Gastroesophageal sphincter (tissue), 4 donors: ENCODE measurements around the gene PCGF2. TPM values are rescaled to one million over a fixed set of nuclear protein-coding genes. Genes with fewer than 3 reads are reported as not detected.

Experiments
- ATAC-seq: fragments of 150-250 bp; one replicate; pipeline ENCODE4 v1.9.1; 2016; ENCODE audit warnings: mild to moderate bottlenecking, moderate library complexity
- H3K27ac ChIP-seq, 4 donors: fragments of 200-600 bp; sonication (generic) in 3 of 4; 1 replicate in 3 of 4; 2 replicates in 1 of 4; pipeline ENCODE4 v1.5.1; 2016 to 2019
- H3K27me3 ChIP-seq: fragments of 200-600 bp; sonication (generic); one replicate; pipeline ENCODE4 v1.5.1; 2019
- H3K36me3 ChIP-seq, 2 donors: fragments of 200-600 bp; sonication (generic); one replicate each; pipeline ENCODE4 v1.5.1; 2019; ENCODE audit warnings: control low read depth in 1 of 2
- H3K4me1 ChIP-seq, 3 donors: fragments of 200-600 bp; sonication (generic); 1 replicate in 2 of 3; 2 replicates in 1 of 3; pipeline ENCODE4 v1.5.1; 2016 to 2019; ENCODE audit warnings: control low read depth in 2 of 3
- H3K4me3 ChIP-seq, 2 donors: fragments of 200-600 bp; sonication (generic); one replicate each; pipeline ENCODE4 v1.5.1; 2019; ENCODE audit warnings: mild to moderate bottlenecking in 1 of 2, moderate library complexity in 1 of 2
- H3K9me3 ChIP-seq, 3 donors: fragments of 200-600 bp; sonication (generic); one replicate each; pipeline ENCODE4 v1.5.1; 2017 to 2019; ENCODE audit warnings: control low read depth in 2 of 3
- EP300 ChIP-seq: sonication (generic); formaldehyde crosslinking; IDR thresholded peaks from one replicate; pipeline ENCODE4 v1.6.1; 2017; ENCODE audit warnings: antibody characterized with exemption, mild to moderate bottlenecking
- POLR2A ChIP-seq, 2 donors: fragments of 450-650 bp; IDR thresholded peaks; one replicate each; pipeline ENCODE4 v1.6.1; 2017; ENCODE audit warnings: antibody characterized with exemption in 2 of 2, mild to moderate bottlenecking in 2 of 2, moderate library complexity in 1 of 2
- POLR2AphosphoS5 ChIP-seq: sonication (generic); formaldehyde crosslinking; IDR thresholded peaks from one replicate; pipeline ENCODE4 v1.6.1; 2017; ENCODE audit warnings: antibody characterized with exemption
- WGBS, 2 donors: methylation state at CpG; one replicate each; pipeline ENCODE4 v1.1.5; 2018; ENCODE audit warnings: low coverage in 1 of 2; 5-methylcytosine and 5-hydroxymethylcytosine counted together
- total RNA-seq, 4 donors: library from RNA; depleted of rRNA; stranded (reverse); fragments of >200 nt; gene quantifications; one replicate each; pipeline ENCODE4 v1.1.0, GENCODE V29; 2016
- TF ChIP-seq, protein P1 (sequence below), 4 experiments: fragments of 200-600 bp in 2 of 4; fragments of 450-650 bp in 2 of 4; sonication (generic) in 1 of 4; IDR thresholded peaks; one replicate each; pipeline ENCODE4 v1.5.1; 2017 to 2019; ENCODE audit warnings: antibody characterized with exemption in 4 of 4, mild to moderate bottlenecking in 2 of 4, moderate library complexity in 2 of 4

Gene PCGF2
- total RNA-seq, 4 donors from 2014 or later = 6.4 to 13.0 (median 9.7) TPM

DNA sequence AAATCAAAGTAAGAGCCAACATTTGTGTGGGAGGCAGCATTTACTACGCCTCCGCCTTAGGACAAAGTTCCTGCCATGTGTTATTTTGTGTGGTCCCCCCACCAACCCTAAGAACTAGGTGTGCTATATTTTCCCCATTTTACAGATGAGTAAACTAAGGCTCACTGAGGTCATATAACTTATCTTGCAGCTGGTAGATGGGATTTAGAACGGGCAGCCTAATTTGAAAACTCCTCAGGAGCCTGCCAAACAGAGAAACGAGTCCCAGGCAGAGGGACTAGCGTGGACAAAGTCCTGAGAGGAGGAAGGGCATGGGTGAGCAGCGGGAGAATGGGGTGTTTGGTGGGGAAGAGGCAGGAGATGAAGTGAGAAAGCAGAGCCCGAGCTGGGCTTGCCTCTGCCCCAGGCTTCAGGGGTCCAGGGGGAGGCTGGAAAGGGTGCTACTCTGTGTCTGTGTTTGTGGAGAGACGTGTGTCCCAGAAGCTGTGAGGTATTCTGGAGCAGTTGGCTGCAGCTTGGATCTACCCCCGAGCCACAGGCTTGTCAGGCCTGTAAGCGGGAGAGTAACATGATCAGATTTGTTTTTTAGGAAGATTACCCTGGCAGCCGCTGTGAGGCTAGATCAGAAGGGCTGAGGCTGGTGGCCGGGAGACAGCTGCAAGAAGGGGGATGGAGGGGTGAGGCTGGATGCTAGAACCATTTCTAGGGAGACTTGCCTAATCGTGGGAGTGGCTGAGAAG is 38.1 kb downstream of the PCGF2 start:
- WGBS, 2 donors = 67 to 70% methylated on average over 11 to 13 of the region's 13 CpGs
- Histone ChIP-seq H3K27ac (no peak overlapping the region), H3K36me3 (peaks cover 0 to 78% of the 10 kb centered on the region in 2 donors), H3K9me3 (no peaks in the 10 kb centered on the region), H3K27me3 (no peaks in the 10 kb centered on the region), H3K4me1 (peaks cover 0 to 46% (median 9%) of the 10 kb centered on the region in 3 donors), H3K4me3 (no peak overlapping the region)
- ATAC-seq = no peak
- TF ChIP-seq POLR2AphosphoS5 = no peak
- TF ChIP-seq, protein P1, sequence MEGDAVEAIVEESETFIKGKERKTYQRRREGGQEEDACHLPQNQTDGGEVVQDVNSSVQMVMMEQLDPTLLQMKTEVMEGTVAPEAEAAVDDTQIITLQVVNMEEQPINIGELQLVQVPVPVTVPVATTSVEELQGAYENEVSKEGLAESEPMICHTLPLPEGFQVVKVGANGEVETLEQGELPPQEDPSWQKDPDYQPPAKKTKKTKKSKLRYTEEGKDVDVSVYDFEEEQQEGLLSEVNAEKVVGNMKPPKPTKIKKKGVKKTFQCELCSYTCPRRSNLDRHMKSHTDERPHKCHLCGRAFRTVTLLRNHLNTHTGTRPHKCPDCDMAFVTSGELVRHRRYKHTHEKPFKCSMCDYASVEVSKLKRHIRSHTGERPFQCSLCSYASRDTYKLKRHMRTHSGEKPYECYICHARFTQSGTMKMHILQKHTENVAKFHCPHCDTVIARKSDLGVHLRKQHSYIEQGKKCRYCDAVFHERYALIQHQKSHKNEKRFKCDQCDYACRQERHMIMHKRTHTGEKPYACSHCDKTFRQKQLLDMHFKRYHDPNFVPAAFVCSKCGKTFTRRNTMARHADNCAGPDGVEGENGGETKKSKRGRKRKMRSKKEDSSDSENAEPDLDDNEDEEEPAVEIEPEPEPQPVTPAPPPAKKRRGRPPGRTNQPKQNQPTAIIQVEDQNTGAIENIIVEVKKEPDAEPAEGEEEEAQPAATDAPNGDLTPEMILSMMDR (IDR thresholded peaks at IDR 0.05) = no peak
- TF ChIP-seq POLR2A (IDR thresholded peaks at IDR 0.05) = no peak

DNA sequence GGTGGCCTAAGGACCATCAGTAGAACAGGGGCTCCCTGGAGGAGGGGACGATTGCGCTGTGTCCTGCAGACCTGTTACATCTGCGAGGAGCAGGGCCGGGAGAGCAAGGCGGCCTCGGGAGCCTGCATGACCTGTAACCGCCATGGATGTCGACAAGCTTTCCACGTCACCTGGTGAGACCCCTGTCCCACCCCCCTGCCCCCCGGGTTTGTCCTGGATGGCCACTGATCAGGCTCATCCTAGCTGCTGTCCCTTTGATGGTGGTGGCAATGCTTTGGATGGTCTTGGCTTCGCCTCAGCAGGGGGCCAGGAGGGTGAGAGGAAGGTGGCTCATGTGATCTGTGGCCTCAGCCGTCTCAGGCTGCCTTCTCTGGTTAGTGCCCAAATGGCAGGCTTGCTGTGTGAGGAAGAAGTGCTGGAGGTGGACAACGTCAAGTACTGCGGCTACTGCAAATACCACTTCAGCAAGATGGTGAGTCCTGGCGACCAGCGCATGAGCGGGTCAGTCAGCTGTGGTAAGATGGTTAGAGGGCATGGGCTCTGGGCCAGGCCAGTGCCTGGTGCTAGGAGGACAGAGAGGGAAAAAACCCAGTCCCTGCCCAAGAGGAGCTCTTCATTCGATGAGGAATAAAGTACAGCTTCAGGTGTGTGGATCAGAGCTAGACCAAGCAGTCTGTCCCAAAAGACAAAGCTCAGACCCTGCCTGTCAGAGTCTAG is 38.9 kb downstream of the PCGF2 start:
- peaks cover 0 to 70% of the 10 kb centered on the region in 2 donors for H3K36me3 ChIP-seq
- TF ChIP-seq POLR2A (IDR thresholded peaks at IDR 0.05) (no peak), EP300 (no peak), POLR2AphosphoS5 (no peak)
- TF ChIP-seq, protein P1 (IDR thresholded peaks at IDR 0.05) = no peak
- H3K27me3 ChIP-seq = no peaks in the 10 kb centered on the region
- WGBS, 2 donors = 83% methylated on average over 6 of the region's 18 CpGs; no CpG with 5 or more reads in 1 of the 2 donors
- no peak overlapping the region for H3K27ac ChIP-seq
- no peak overlapping the region for H3K4me3 ChIP-seq
- peaks cover 0 to 50% (median 9%) of the 10 kb centered on the region in 3 donors for H3K4me1 ChIP-seq
- H3K9me3 ChIP-seq = no peaks in the 10 kb centered on the region
- ATAC-seq = no peak

DNA sequence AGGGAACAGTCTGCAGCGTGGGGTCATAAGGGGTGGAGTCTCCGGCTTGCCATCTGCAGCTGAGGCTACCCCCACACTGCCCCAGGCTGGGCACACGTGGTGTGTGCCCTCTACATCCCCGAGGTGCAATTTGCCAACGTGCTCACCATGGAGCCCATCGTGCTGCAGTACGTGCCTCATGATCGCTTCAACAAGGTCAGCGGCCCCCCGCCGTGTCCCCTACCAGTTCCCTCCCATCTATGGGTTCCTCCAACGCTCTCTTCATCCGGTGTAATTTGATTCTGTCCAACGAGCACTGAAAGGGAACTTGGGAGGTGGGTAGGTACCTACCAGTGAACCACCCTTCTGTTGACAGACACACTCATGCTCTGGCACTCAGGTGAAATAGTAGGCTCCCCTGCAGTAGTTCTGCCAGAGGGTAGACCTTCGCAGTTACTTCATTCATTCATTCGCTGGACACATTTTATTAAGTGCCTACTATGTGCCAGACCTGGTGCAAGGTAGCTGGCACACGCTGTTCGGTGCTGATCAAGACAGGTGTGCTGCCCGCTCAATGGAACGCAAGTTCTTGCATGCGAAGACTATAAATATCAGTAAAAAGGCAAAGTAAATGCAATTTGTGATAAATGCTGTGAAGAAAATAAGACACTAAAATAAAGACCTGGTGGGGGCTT is 40.3 kb downstream of the PCGF2 start:
- Histone ChIP-seq H3K36me3 (peaks cover 0 to 56% of the 10 kb centered on the region in 2 donors), H3K4me3 (no peak overlapping the region), H3K9me3 (no peaks in the 10 kb centered on the region), H3K4me1 (peaks cover 0 to 64% (median 12%) of the 10 kb centered on the region in 3 donors), H3K27me3 (no peaks in the 10 kb centered on the region), H3K27ac (peak overlapping the region in 1 of 4 donors; percentile 97)
- 46 to 71% methylated on average over 2 to 16 of the region's 21 CpGs for WGBS, 2 donors
- ATAC-seq = no peak
- TF ChIP-seq POLR2A (IDR thresholded peaks at IDR 0.05) = no peak
- TF ChIP-seq, protein P1 (IDR thresholded peaks at IDR 0.05) = no peak
- TF ChIP-seq EP300 = no peak
- no peak for TF ChIP-seq POLR2AphosphoS5

DNA sequence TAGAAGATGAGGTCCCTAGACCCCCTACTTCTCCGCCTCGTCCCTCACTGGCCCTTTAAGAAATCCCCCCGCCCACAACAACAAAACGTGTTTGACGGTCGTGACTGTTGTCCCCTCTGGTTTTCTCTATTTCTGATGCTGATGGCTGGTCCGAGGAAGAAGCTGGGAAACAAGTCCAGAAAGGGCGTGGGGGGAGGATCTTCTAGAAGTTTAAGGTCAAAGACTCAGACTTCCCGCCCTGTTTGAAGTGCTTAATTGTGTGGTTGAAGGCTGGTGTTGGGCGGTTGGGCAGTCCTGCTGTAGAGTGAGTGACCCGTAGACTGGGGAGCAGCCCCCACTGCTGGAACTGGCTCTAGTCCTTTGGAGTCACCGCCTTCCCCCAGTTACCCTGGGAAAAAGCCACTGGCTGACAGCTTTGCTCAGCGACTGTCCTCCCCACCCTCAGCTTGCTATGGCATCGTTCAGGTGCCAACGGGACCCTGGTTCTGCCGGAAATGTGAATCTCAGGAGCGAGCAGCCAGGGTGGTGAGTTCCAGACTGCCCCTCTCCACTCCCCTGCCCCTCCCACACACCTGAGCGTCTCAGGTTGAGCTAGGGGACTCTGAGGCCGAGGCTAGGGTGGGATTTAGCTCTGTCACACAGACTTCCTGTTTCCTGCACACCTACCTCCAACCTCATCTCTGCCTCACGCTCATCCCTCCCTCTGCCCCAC is 41.5 kb downstream of the PCGF2 start:
- ATAC-seq = no peak
- TF ChIP-seq POLR2A (IDR thresholded peaks at IDR 0.05) (no peak), EP300 (no peak), POLR2AphosphoS5 (no peak)
- TF ChIP-seq, protein P1 (IDR thresholded peaks at IDR 0.05) = no peak
- Histone ChIP-seq H3K4me1 (peaks cover 0 to 71% (median 12%) of the 10 kb centered on the region in 3 donors), H3K27me3 (no peaks in the 10 kb centered on the region), H3K9me3 (no peaks in the 10 kb centered on the region), H3K36me3 (peaks cover 0 to 44% of the 10 kb centered on the region in 2 donors), H3K27ac (peak overlapping the region in 3 of 4 donors; percentile 85 to 97 (median 96)), H3K4me3 (peak overlapping the region; percentile 75 to 94)
- 7 to 12% methylated on average over 10 to 13 of the region's 20 CpGs for WGBS, 2 donors
